MM.1S (cell line): ENCODE measurements around the gene CLIC4.

Experiments used
- CTCF ChIP-seq: fragments of 300-600 bp; sonication (generic); IDR thresholded peaks from 2 replicates; pipeline ENCODE4 v1.5.1; 2016; ENCODE audit warnings: antibody characterized with exemption, low read length, mixed read lengths
- EZH2 ChIP-seq: fragments of 300-600 bp; sonication (generic); optimal IDR thresholded peaks from 2 replicates; pipeline ENCODE3; 2017; ENCODE audit warnings: low read depth, mild to moderate bottlenecking, antibody characterized with exemption, low read length, mixed read lengths
- EZH2phosphoT487 ChIP-seq: fragments of 300-600 bp; sonication (generic); IDR thresholded peaks from 2 replicates; pipeline ENCODE4 v1.6.1; 2018; ENCODE audit warnings: antibody characterized with exemption, low read length

DNA sequence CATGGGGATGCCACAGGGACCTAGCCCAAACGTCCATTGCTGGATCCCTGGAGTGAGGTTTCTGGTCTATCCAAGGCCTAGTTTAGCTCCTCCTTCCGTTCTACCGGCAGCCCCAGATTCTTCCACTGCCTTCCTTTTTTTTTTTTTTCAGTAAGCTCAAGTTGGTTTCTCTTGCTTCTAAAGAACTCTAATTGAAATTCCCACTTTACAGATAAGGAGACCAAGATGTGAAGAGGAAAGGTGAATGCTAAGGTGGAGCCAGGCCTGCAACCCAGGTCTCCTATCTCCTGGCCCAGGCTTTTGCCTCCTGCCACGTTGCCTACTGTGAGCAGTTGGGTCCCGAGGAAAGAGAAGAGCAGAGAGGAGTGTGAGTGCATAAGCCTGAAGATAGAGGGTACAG is 31.5 kb upstream of the CLIC4 start:
- TF ChIP-seq CTCF (no peak), EZH2 (no peak), EZH2phosphoT487 (no peak)
